Liver (tissue), 9 donors: Measurements from ENCODE around the gene CFAP157. TPM values are rescaled to one million over a fixed set of nuclear protein-coding genes. Genes with fewer than 3 reads are reported as not detected.

ENCODE experiments used
- DNase-seq: peaks from one replicate; pipeline ENCODE4 v3.0.0-alpha.2; 2017; ENCODE audit warnings: low spot score
- H3K27ac ChIP-seq, 2 donors: one replicate each; pipeline ENCODE4 v1.7.0; 2013; ENCODE audit warnings: inconsistent platforms in 2 of 2, low read length in 2 of 2, control low read depth in 1 of 2, low read depth in 1 of 2, mild to moderate bottlenecking in 1 of 2
- H3K27me3 ChIP-seq, 4 donors: one replicate each; pipeline versions ENCODE4 v1.6.1 to v1.7.0; 2013; ENCODE audit warnings: low read length in 3 of 4, inconsistent platforms in 1 of 4, mild to moderate bottlenecking in 1 of 4, moderate library complexity in 1 of 4; ENCODE audit not compliant: control insufficient read depth in 4 of 4, insufficient read depth in 4 of 4
- H3K36me3 ChIP-seq, 4 donors: one replicate each; pipeline versions ENCODE4 v1.6.1 to v1.7.0; 2013; ENCODE audit warnings: low read length in 3 of 4, mild to moderate bottlenecking in 3 of 4, low read depth in 1 of 4, moderate library complexity in 1 of 4; ENCODE audit not compliant: control insufficient read depth in 4 of 4, insufficient read depth in 3 of 4
- H3K4me1 ChIP-seq, 4 donors: one replicate each; pipeline versions ENCODE4 v1.6.1 to v1.7.0; 2013; ENCODE audit warnings: low read length in 3 of 4, mild to moderate bottlenecking in 3 of 4, moderate library complexity in 1 of 4; ENCODE audit not compliant: control insufficient read depth in 4 of 4, insufficient read depth in 4 of 4
- H3K4me3 ChIP-seq, 3 donors: one replicate each; pipeline versions ENCODE4 v1.6.1 to v1.7.0; 2013; ENCODE audit warnings: low read length in 3 of 3, control low read depth in 1 of 3, low read depth in 1 of 3, mild to moderate bottlenecking in 1 of 3
- H3K9ac ChIP-seq, 2 donors: one replicate each; pipeline ENCODE4 v1.7.0; 2013; ENCODE audit warnings: low read length in 2 of 2, mild to moderate bottlenecking in 2 of 2, moderate library complexity in 2 of 2, control low read depth in 1 of 2, low read depth in 1 of 2
- H3K9me3 ChIP-seq, 4 donors: one replicate each; pipeline versions ENCODE4 v1.6.1 to v1.7.0; 2013; ENCODE audit warnings: low read length in 3 of 4; ENCODE audit not compliant: control insufficient read depth in 4 of 4
- EGR1 ChIP-seq, 2 donors: IDR thresholded peaks; 2 replicates each; pipeline ENCODE4 v1.6.1; 2016 to 2018; ENCODE audit warnings: antibody characterized with exemption in 2 of 2, low read depth in 2 of 2
- FOXA1 ChIP-seq: IDR thresholded peaks from 2 replicates; pipeline ENCODE4 v1.6.1; 2016; ENCODE audit warnings: antibody characterized with exemption
- HNF4G ChIP-seq: IDR thresholded peaks from 2 replicates; pipeline ENCODE4 v1.6.1; 2016; ENCODE audit warnings: antibody characterized with exemption
- NR2F2 ChIP-seq: IDR thresholded peaks from 2 replicates; pipeline ENCODE4 v1.6.1; 2016; ENCODE audit warnings: antibody characterized with exemption
- RAD21 ChIP-seq, 2 donors: IDR thresholded peaks; 2 replicates each; pipeline ENCODE4 v1.6.1; 2016; ENCODE audit warnings: antibody characterized with exemption in 2 of 2, mild to moderate bottlenecking in 2 of 2
- RXRA ChIP-seq, 2 donors: IDR thresholded peaks; 2 replicates each; pipeline ENCODE4 v1.6.1; 2017 to 2018; ENCODE audit warnings: antibody characterized with exemption in 2 of 2, mild to moderate bottlenecking in 1 of 2
- SP1 ChIP-seq: IDR thresholded peaks from 2 replicates; pipeline ENCODE4 v1.6.1; 2018; ENCODE audit warnings: antibody characterized with exemption, mild to moderate bottlenecking
- YY1 ChIP-seq: IDR thresholded peaks from 2 replicates; pipeline ENCODE4 v1.6.1; 2016; ENCODE audit warnings: antibody characterized with exemption, mild to moderate bottlenecking
- WGBS: extraction: QIAGEN DNeasy Blood & Tissue Kit; methylation state at CpG from one replicate; pipeline ENCODE4 v1.1.7; 2013; 5-methylcytosine and 5-hydroxymethylcytosine counted together
- polyA plus RNA-seq, 2 donors: library from polyadenylated mRNA; stranded (reverse) in 1 of 2; unstranded in 1 of 2; fragments of 200-250 nt in 1 of 2; fragments of >200 nt in 1 of 2; fragmentation: Nextera tagmentation in 1 of 2; extraction: Ambion mirVana in 1 of 2; gene quantifications; one replicate each; pipeline versions ENCODE4 v1.2.1 to v1.2.3, GENCODE V29; 2013 to 2015
- total RNA-seq, 2 donors: library from RNA; depleted of rRNA; stranded (reverse); fragments of >200 nt; gene quantifications; one replicate each; pipeline ENCODE4 v1.2.3, GENCODE V29; 2014
- TF ChIP-seq, protein P1 (sequence below): IDR thresholded peaks from 2 replicates; pipeline ENCODE4 v1.6.1; 2016; ENCODE audit warnings: antibody characterized with exemption
- TF ChIP-seq, protein P2 (sequence below): fragments of 150-350 bp; IDR thresholded peaks from 2 replicates; pipeline ENCODE4 v1.5.1; 2017; ENCODE audit warnings: improper control_type of control experiment, low read depth, low read length; ENCODE audit not compliant: missing input control
- TF ChIP-seq, protein P3 (sequence below): IDR thresholded peaks from 2 replicates; pipeline ENCODE4 v1.6.1; 2016; ENCODE audit warnings: antibody characterized with exemption, mild to moderate bottlenecking
- TF ChIP-seq, protein P4 (sequence below): IDR thresholded peaks from 2 replicates; pipeline ENCODE4 v1.6.1; 2016; ENCODE audit warnings: antibody characterized with exemption
- donor health status: healthy.
- donor health status: healthy.
- donor health status: healthy.
- donor health status: healthy.
- donor health status: healthy.

The CFAP157 gene
- total and polyA plus RNA-seq, 4 donors: 0.07 to 0.22 TPM; not detected in 2

DNA sequence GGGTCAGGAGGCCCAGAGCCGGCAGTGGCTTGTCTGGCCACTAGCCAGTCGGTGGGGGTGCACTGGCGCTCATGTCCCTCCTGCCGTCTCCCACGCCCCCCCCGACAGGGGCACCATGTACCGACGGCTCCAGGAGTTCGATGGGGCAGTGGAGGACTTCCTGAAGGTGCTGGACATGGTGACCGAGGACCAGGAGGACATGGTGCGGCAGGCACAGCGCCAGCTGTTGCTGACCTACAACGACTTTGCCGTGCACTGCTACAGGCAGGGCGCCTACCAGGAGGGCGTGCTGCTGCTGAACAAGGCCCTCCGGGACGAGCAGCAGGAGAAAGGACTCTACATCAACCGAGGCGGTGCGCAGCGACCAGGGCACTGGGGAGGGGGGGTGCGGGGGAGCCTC, 17.2 kb downstream of the CFAP157 start:
- Histone ChIP-seq H3K27me3 (no peaks in the 10 kb centered on the region), H3K4me3 (no peak overlapping the region), H3K27ac (no peak overlapping the region), H3K9ac (no peak overlapping the region), H3K4me1 (peaks cover 0 to 5% (median 1%) of the 10 kb centered on the region in 4 donors), H3K36me3 (no peaks in the 10 kb centered on the region), H3K9me3 (no peaks in the 10 kb centered on the region)
- WGBS: 44% methylated on average over 23 of the region's 23 CpGs
- no peak for TF ChIP-seq SP1
- TF ChIP-seq, protein P1, sequence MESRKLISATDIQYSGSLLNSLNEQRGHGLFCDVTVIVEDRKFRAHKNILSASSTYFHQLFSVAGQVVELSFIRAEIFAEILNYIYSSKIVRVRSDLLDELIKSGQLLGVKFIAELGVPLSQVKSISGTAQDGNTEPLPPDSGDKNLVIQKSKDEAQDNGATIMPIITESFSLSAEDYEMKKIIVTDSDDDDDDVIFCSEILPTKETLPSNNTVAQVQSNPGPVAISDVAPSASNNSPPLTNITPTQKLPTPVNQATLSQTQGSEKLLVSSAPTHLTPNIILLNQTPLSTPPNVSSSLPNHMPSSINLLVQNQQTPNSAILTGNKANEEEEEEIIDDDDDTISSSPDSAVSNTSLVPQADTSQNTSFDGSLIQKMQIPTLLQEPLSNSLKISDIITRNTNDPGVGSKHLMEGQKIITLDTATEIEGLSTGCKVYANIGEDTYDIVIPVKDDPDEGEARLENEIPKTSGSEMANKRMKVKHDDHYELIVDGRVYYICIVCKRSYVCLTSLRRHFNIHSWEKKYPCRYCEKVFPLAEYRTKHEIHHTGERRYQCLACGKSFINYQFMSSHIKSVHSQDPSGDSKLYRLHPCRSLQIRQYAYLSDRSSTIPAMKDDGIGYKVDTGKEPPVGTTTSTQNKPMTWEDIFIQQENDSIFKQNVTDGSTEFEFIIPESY: no peak
- TF ChIP-seq, protein P2, sequence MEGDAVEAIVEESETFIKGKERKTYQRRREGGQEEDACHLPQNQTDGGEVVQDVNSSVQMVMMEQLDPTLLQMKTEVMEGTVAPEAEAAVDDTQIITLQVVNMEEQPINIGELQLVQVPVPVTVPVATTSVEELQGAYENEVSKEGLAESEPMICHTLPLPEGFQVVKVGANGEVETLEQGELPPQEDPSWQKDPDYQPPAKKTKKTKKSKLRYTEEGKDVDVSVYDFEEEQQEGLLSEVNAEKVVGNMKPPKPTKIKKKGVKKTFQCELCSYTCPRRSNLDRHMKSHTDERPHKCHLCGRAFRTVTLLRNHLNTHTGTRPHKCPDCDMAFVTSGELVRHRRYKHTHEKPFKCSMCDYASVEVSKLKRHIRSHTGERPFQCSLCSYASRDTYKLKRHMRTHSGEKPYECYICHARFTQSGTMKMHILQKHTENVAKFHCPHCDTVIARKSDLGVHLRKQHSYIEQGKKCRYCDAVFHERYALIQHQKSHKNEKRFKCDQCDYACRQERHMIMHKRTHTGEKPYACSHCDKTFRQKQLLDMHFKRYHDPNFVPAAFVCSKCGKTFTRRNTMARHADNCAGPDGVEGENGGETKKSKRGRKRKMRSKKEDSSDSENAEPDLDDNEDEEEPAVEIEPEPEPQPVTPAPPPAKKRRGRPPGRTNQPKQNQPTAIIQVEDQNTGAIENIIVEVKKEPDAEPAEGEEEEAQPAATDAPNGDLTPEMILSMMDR: no peak
- no peak for TF ChIP-seq EGR1 (IDR thresholded peaks at IDR 0.05; ENCODE audit: low read depth in 2 of 2)
- no peak for TF ChIP-seq RXRA (IDR thresholded peaks at IDR 0.05)
- no peak for TF ChIP-seq RAD21 (IDR thresholded peaks at IDR 0.05)
- TF ChIP-seq FOXA1: no peak
- TF ChIP-seq, protein P3, sequence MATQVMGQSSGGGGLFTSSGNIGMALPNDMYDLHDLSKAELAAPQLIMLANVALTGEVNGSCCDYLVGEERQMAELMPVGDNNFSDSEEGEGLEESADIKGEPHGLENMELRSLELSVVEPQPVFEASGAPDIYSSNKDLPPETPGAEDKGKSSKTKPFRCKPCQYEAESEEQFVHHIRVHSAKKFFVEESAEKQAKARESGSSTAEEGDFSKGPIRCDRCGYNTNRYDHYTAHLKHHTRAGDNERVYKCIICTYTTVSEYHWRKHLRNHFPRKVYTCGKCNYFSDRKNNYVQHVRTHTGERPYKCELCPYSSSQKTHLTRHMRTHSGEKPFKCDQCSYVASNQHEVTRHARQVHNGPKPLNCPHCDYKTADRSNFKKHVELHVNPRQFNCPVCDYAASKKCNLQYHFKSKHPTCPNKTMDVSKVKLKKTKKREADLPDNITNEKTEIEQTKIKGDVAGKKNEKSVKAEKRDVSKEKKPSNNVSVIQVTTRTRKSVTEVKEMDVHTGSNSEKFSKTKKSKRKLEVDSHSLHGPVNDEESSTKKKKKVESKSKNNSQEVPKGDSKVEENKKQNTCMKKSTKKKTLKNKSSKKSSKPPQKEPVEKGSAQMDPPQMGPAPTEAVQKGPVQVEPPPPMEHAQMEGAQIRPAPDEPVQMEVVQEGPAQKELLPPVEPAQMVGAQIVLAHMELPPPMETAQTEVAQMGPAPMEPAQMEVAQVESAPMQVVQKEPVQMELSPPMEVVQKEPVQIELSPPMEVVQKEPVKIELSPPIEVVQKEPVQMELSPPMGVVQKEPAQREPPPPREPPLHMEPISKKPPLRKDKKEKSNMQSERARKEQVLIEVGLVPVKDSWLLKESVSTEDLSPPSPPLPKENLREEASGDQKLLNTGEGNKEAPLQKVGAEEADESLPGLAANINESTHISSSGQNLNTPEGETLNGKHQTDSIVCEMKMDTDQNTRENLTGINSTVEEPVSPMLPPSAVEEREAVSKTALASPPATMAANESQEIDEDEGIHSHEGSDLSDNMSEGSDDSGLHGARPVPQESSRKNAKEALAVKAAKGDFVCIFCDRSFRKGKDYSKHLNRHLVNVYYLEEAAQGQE: no peak
- TF ChIP-seq YY1: no peak
- TF ChIP-seq HNF4G: no peak
- TF ChIP-seq, protein P4, sequence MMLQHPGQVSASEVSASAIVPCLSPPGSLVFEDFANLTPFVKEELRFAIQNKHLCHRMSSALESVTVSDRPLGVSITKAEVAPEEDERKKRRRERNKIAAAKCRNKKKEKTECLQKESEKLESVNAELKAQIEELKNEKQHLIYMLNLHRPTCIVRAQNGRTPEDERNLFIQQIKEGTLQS: no peak
- DNase-seq: no peak

DNA sequence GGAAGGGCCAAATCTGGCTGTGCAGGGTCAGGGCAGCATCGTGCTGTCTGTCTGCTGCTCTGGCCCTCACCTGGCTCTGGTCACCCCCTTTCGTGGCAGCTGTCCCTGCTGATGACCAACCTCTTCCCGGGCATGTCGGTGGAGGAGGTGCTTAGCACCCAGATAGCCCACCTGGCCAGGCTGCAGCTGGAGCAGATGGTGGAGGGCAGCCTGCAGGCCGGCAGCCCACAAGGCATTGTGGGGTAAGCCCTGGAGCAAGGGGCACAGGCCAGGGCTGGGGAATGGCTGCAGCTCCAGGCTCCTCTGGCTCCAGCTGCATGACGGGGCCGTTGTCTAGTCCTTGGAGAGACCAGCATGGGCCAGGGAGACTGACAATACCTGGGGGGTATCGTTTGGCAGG, 20.1 kb downstream of the CFAP157 start:
- H3K36me3 ChIP-seq: peaks cover 0 to 3% (median 1%) of the 10 kb centered on the region in 4 donors
- no peak overlapping the region for H3K27ac ChIP-seq
- H3K9ac ChIP-seq: no peak overlapping the region
- no peak overlapping the region for H3K4me3 ChIP-seq
- no peak for TF ChIP-seq NR2F2
- DNase-seq: no peak
- H3K4me1 ChIP-seq: peaks cover 0 to 5% (median 1%) of the 10 kb centered on the region in 4 donors
- 83% methylated on average over 8 of the region's 8 CpGs for WGBS
- H3K27me3 ChIP-seq: no peaks in the 10 kb centered on the region
- no peaks in the 10 kb centered on the region for H3K9me3 ChIP-seq
